HG03095 (cell line): ENCODE data around the gene ZBTB20.
A peak's percentile ranks its signal among the peaks of the same experiment; 100 is the strongest.

Experiments
- ATAC-seq: cut with Tn5 transposase; IDR thresholded peaks from one replicate; pipeline ENCODE4 v1.9.1; 2021; ENCODE audit warnings: moderate library complexity; ENCODE audit not compliant: unreplicated experiment

Gene ZBTB20

DNA sequence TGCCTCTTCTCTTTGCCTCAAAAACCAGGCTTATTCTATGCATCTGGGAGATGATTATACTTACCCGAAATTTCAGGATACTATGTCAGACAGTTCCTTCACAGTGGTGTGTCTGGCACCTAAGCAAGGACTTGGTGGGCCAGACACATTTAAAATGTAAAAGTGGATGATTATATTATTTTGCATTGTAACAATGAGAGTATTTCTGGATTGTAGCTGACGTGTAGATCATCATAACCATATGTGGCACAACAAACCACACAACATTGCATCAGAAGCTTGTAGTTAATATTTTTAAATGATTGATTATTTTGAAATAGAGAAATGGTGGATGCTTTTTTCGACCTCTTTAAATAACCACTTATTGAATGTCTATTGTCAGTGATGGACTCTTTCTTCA, 744.2 kb downstream of the ZBTB20 start:
- ATAC-seq, result no peak

DNA sequence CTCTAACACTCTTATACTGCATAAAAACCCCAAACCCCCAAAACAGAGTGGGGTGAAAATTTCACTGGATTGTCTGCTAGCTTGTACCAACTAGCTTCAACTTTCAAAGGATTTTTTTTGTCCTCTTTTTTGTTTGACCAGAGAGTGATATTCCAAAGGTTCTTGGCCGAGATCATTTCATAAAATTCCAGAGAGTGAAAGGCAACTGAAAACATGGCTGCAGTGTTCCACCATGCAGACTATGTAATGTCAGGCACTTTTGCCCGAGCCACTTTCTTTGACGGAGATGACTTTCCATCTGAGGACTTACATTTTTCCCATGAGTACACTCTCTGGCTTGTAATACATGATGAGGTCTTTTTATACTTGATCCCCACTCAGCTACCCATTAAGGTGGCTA, 745.7 kb downstream of the ZBTB20 start:
- no peak for ATAC-seq

- no peak for ATAC-seq
Observed at GRCh38 chr3:114400371-114400770, 746.7 kb downstream of the ZBTB20 start.

- ATAC-seq, result no peak
Observed at GRCh38 chr3:114394551-114394950, 752.5 kb downstream of the ZBTB20 start.

DNA sequence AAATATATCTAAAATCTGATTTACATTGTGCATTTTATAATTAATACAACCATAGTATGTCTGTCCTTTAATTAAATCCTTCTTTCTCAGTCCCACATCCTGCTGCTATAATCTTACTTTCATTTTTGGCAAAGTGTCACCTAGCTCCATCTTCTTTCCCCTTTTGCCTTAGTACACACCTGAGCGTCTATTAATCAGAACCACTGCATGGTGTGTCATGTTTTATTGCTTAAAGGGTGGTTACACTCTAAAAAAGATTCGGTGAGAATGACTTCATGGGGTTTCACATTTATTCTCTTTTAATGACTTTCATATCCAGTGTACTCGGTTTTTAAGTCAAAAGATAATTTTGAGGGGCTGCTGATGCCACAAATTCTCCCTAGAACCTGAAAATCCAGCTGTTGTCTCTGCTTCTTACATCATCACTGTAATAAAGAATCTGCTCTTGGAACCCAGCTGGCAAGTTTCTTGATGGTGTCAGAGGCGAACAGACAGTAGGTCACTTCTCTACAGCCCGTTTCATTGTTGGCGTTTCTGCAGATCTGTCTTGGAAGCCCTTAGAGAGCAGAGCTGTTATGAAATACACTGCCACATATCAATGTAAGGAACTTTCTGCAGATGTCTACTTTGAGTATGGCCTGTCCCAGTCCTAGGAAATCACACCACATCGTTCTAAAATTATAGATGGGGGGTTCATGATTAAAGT, 753.6 kb downstream of the ZBTB20 start:
- ATAC-seq, result no peak

DNA sequence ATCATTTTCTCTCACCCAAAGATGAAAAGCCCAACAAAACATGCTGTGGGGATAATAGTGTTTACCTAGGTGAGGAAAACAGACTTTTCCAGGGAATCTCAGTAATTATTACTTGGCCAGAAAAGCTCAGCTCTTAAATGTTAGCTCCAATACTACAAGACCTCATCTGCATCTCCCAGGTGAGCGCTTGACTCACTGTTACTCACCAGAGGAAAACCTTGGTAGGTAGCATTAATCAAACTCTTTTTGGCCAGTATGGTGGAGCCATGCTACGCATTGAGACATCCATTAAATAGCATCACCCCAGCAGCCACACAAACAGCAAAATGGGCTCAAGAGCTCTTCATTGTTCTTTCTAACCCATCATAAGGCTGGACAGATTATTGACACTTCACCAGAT, 754.3 kb downstream of the ZBTB20 start:
- ATAC-seq, result no peak

GRCh38 chr3:114389156-114389555, 757.9 kb downstream of the ZBTB20 start:
- ATAC-seq, result no peak

DNA sequence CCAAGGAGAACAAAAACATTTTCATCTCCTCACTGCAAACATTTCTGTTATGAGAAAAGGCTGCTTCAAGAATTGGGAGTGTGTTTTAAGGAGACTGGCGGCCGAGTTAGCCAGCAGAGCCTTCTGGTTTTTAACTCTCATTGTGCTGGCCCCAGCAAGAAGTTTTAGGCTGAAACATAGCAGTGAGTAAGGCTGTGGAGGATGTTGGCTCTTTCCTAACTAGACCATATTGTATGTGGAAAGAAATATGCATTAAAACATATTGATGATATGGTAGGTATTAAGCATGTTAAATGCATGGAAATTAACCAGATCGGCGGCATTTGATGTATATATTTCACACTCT, 762.6 kb downstream of the ZBTB20 start:
- ATAC-seq, result no peak

DNA sequence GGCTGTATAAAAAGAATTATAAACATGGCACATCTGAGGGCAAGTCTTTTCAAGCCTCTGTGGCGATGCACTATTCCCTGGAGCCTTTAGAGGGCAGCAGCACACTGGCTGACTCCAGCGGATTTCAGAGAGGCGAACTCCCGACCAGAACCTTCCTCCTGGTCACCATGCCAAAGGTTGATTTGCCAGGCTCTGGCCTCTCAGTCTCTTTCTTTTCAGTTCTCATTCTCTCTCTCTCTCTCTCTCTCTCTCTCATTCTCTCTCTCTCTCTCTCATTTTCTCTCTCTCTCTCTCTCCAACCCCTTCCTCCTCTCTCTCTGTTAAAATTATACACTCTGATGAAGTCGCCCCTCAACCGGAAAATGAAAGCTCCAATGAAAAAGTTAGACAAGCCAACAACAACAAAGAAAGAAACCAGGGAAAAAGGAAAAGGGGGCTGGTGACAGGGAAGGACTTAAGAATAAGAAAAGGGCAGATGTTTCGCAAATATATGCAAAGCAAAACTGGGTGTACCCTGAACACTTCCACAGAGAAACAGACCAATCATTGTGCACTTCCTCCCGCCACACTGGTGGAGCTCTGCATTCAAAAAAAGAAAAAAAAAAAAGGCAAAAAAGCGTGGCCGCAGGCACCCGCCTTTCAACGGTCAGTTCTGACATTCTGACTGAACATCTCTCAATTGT, 763.1 kb downstream of the ZBTB20 start:
- ATAC-seq, result peak; percentile 81

- no peak for ATAC-seq
Observed at GRCh38 chr3:114380233-114380651, 766.8 kb downstream of the ZBTB20 start.

GRCh38 chr3:114379266-114379665, 767.8 kb downstream of the ZBTB20 start:
- ATAC-seq, result no peak

DNA sequence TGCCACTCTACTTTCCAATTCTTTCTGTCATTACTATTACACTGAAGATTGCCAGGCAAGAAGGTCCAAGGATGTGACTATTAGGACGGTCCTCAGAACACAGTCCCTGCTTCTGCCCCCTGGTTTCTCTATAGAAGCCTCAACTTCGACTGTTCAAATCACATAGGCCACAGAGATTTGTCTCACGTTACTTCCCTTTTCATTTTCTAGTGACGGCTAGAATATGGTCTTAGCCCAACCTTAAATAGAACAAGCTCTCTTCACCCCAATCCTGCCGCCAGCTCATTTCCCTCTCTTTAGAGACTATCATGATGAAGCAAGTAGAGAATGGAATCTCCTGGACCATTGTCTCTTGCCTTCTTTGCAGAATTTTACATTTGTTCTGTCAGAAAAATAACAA, 768.3 kb downstream of the ZBTB20 start:
- peak; percentile 52 for ATAC-seq

- no peak for ATAC-seq
Observed at GRCh38 chr3:114377426-114377825, 769.7 kb downstream of the ZBTB20 start.

GRCh38 chr3:114376516-114377185, 770.4 kb downstream of the ZBTB20 start:
- ATAC-seq, result no peak

DNA sequence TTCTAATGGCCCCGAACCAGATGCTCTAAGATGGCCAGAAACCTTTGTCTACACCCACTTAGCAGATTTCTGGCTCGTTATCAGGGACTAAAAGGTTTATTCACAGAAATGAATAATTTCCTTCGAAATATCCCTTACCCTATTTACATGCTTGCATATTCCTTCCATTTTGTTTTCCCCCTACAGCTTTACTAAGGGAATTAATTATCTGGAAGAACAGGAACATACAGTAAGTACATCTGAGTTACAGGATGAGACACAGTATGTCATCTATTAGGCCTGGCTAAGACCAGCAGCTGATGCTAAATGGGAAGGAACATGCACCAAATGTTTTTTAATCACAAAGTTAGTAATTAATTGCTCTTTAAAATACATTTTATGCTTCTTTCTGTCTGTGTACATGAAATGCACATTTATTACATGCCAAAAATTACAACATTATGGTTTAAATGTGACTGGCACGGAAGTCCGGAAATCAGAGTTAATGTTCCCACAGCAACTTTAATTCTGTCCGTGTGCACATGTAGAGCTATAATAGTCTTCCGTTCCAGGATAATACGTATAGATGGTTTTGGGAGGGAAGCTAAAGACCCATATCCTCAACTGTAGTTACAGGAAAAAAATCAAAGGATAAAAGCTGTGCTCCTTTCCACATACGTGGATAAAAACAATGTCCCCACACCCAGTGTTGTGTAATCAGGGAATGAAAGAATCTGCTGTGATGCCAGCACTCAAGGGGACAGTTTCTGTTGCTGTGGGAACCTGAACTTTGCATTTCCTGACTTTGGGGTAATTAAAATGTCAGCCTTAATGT, 771.3 kb downstream of the ZBTB20 start:
- ATAC-seq, result no peak

GRCh38 chr3:114374433-114374990, 772.6 kb downstream of the ZBTB20 start:
- no peak for ATAC-seq

DNA sequence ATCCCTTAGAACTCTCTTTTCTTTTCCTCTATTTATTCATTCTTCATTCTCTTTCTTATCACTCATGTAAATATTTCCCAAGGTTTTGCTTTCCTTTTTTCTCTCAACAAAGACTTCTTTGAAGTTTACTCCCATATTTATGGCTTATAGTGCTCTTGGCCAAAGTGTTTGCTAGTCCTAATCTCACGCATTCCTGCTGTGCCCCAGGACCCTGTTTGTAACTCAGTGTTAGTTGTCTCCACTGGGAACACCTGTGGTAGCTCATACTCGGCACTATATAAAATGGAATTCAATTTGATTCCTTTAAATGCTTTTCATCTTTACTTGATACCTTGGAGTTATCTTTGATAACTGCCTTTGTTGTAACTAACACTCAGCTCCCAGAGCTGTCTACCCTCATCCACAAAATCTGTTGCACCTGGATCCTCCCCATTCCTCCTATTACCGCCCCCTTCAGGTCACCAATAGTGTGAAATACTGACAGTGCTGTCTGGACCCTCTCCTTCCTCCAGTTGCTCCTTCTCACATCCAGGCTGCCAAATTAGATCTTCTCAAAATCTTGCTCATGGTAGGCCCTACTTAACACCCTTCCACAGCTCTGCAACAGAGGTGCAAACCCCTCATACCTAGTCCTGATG, 776.4 kb downstream of the ZBTB20 start:
- ATAC-seq, result no peak

GRCh38 chr3:114365909-114366308, 781.2 kb downstream of the ZBTB20 start:
- ATAC-seq, result no peak

DNA sequence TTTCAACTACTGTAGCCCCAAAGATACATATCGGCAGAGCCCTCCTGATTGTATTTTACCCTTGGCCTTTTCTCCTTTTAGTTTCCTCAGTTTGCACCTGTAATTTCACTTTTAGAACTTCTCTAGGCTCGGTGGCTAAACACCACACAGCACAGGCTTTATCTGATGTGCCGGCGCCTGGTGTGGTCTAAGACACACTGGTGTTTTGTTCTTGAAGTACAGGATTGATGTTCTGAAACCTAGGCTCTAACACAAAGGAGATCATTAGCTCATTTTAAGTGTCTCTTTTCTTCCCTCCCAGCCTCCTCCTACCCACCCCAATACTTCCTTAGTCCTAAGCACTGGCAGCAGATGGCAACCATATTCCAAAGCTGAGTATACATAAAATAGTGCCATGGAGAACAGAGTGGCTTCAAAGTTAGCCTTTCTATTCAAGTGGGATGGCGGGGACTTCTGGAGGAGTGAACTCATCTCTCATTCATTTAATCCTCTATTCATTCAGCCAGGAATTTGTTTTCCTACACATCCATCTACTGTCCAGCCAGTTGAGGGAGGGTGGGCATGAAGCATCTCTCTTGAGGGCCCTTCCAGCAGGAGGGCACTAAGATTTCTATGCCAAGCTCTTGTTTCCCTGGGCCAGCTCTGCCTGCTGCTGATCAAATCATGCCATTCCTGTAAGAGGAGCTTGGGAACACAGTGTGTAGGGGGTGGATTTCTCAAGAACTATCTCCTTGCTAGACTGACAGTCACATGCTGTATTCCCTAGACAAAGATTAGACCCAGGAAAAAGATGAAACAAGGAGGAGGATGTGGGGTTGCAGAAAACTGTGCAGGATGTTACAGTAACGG, 782.1 kb downstream of the ZBTB20 start:
- no peak for ATAC-seq
